ENCODE measurements around the gene CMTM5.
"Not testable (repeated sequence)": the region's sequence is repeated elsewhere in the genome, so short reads cannot be mapped to it uniquely, and the experiment has no call there.

CMTM5 gene

GRCh38 chr14:23378612-23379220, 1.9 kb downstream of the CMTM5 start:
- no peak for DNase-seq (ENCODE audit: low read depth, low spot score)

GRCh38 chr14:23379366-23380196, 2.7 kb downstream of the CMTM5 start:
- DNase-seq (ENCODE audit: low read depth, low spot score) = peak; percentile 20

GRCh38 chr14:23380197-23380914, 3.5 kb downstream of the CMTM5 start:
- DNase-seq (ENCODE audit: low read depth, low spot score) = no peak

GRCh38 chr14:23380976-23381375, 4.1 kb downstream of the CMTM5 start:
- DNase-seq (ENCODE audit: low read depth, low spot score) = no peak

- DNase-seq (ENCODE audit: low read depth, low spot score) = no peak
Measured at GRCh38 chr14:23381871-23382270, 5.0 kb downstream of the CMTM5 start.

GRCh38 chr14:23382276-23382675, 5.4 kb downstream of the CMTM5 start:
- no peak for DNase-seq (ENCODE audit: low read depth, low spot score)

- DNase-seq (ENCODE audit: low read depth, low spot score) = no peak
Measured at GRCh38 chr14:23382731-23383440, 6.0 kb downstream of the CMTM5 start.

- DNase-seq (ENCODE audit: low read depth, low spot score) = no peak
Measured at GRCh38 chr14:23384364-23385080, 7.7 kb downstream of the CMTM5 start.

- DNase-seq (ENCODE audit: low read depth, low spot score) = no peak
Measured at GRCh38 chr14:23385244-23385641, 8.4 kb downstream of the CMTM5 start.

- no peak for DNase-seq (ENCODE audit: low read depth, low spot score)
Measured at GRCh38 chr14:23385642-23386265, 8.9 kb downstream of the CMTM5 start.

- not testable (repeated sequence) for DNase-seq (ENCODE audit: low read depth, low spot score)
Measured at GRCh38 chr14:23386266-23386657, 9.4 kb downstream of the CMTM5 start.

- no peak for DNase-seq (ENCODE audit: low read depth, low spot score)
Measured at GRCh38 chr14:23386999-23387398, 10.2 kb downstream of the CMTM5 start.

- DNase-seq (ENCODE audit: low read depth, low spot score) = no peak
Measured at GRCh38 chr14:23387916-23388882, 11.4 kb downstream of the CMTM5 start.

GRCh38 chr14:23388996-23389395, 12.2 kb downstream of the CMTM5 start:
- no peak for DNase-seq (ENCODE audit: low read depth, low spot score)

GRCh38 chr14:23389396-23389795, 12.6 kb downstream of the CMTM5 start:
- DNase-seq (ENCODE audit: low read depth, low spot score) = no peak

GRCh38 chr14:23389871-23390270, 13.0 kb downstream of the CMTM5 start:
- DNase-seq (ENCODE audit: low read depth, low spot score) = not testable (repeated sequence)

GRCh38 chr14:23392613-23393012, 15.8 kb downstream of the CMTM5 start:
- no peak for DNase-seq (ENCODE audit: low read depth, low spot score)

- DNase-seq (ENCODE audit: low read depth, low spot score) = no peak
Measured at GRCh38 chr14:23396126-23396525, 19.3 kb downstream of the CMTM5 start.

- no peak for DNase-seq (ENCODE audit: low read depth, low spot score)
Measured at GRCh38 chr14:23396781-23397407, 20.0 kb downstream of the CMTM5 start.

Data from activated CD4-positive, CD25-positive, alpha-beta regulatory T cell treated with anti-CD3 and anti-CD28 coated beads, Interleukin-2, amount 50 U/mL, for 16 hours (primary cell).